Trophoblast cell (in vitro differentiated cells and primary cell): ENCODE measurements around the gene CDKAL1.
"Not testable (repeated sequence)": the region's sequence is repeated elsewhere in the genome, so short reads cannot be mapped to it uniquely, and the experiment has no call there.

ENCODE experiments used
- DNase-seq, 2 donors: peaks; one replicate each; pipeline ENCODE4 v3.0.0-alpha.2; 2016
- H2AFZ ChIP-seq: 2 replicates; pipeline ENCODE4 v1.6.1; 2013; ENCODE audit warnings: low read length, moderate library complexity, mild to moderate bottlenecking; ENCODE audit not compliant: insufficient read depth, poor library complexity
- H2AK5ac ChIP-seq: 2 replicates; pipeline ENCODE4 v1.6.1; 2013; ENCODE audit warnings: mild to moderate bottlenecking, low read length
- H2BK120ac ChIP-seq: 2 replicates; pipeline ENCODE4 v1.6.1; 2013; ENCODE audit warnings: low read length, mild to moderate bottlenecking, moderate library complexity; ENCODE audit not compliant: insufficient read depth, poor library complexity
- H2BK12ac ChIP-seq: 2 replicates; pipeline ENCODE4 v1.6.1; 2013; ENCODE audit warnings: mild to moderate bottlenecking, low read length, moderate library complexity
- H2BK5ac ChIP-seq: 2 replicates; pipeline ENCODE4 v1.6.1; 2013; ENCODE audit warnings: low read length, low read depth, moderate library complexity, mild to moderate bottlenecking; ENCODE audit not compliant: poor library complexity
- H3K14ac ChIP-seq: 2 replicates; pipeline ENCODE4 v1.6.1; 2013; ENCODE audit warnings: mild to moderate bottlenecking, low read length
- H3K18ac ChIP-seq: 2 replicates; pipeline ENCODE4 v1.6.1; 2013; ENCODE audit warnings: mild to moderate bottlenecking, low read length
- H3K23ac ChIP-seq: 2 replicates; pipeline ENCODE4 v1.6.1; 2013; ENCODE audit warnings: low read length
- H3K27ac ChIP-seq: 2 replicates; pipeline ENCODE4 v1.5.1; 2013; ENCODE audit warnings: low read depth, mild to moderate bottlenecking, inconsistent platforms, low read length, moderate library complexity
- H3K27me3 ChIP-seq: 2 replicates; pipeline ENCODE4 v1.6.1; 2013; ENCODE audit warnings: inconsistent platforms, mild to moderate bottlenecking, low read length, moderate library complexity; ENCODE audit not compliant: insufficient read depth
- H3K36me3 ChIP-seq, 2 experiments: 1 replicate in 1 of 2; 2 replicates in 1 of 2; pipeline ENCODE4 v1.6.1; 2013; ENCODE audit warnings: low read length in 2 of 2, mild to moderate bottlenecking in 2 of 2, moderate library complexity in 1 of 2; ENCODE audit not compliant: insufficient read depth in 2 of 2, control insufficient read depth in 1 of 2
- H3K4ac ChIP-seq: 2 replicates; pipeline ENCODE4 v1.6.1; 2013; ENCODE audit warnings: low read depth, mild to moderate bottlenecking, low read length, moderate library complexity
- H3K4me1 ChIP-seq, 2 experiments: 1 replicate in 1 of 2; 2 replicates in 1 of 2; pipeline ENCODE4 v1.6.1; 2013; ENCODE audit warnings: low read length in 2 of 2, mild to moderate bottlenecking in 2 of 2, moderate library complexity in 1 of 2; ENCODE audit not compliant: insufficient read depth in 2 of 2, control insufficient read depth in 1 of 2
- H3K4me2 ChIP-seq: 2 replicates; pipeline ENCODE4 v1.6.1; 2013; ENCODE audit warnings: inconsistent platforms, mild to moderate bottlenecking, low read length, moderate library complexity
- H3K4me3 ChIP-seq: 2 replicates; pipeline ENCODE4 v1.5.1; 2013; ENCODE audit warnings: mild to moderate bottlenecking, low read depth, low read length, inconsistent platforms
- H3K79me1 ChIP-seq: one replicate; pipeline ENCODE4 v1.6.1; 2013; ENCODE audit warnings: low read length
- H3K79me2 ChIP-seq: 2 replicates; pipeline ENCODE4 v1.6.1; 2013; ENCODE audit warnings: low read length, mild to moderate bottlenecking; ENCODE audit not compliant: control insufficient read depth, insufficient read depth, poor library complexity
- H3K9ac ChIP-seq: 2 replicates; pipeline ENCODE4 v1.6.1; 2013; ENCODE audit warnings: mild to moderate bottlenecking, low read length
- H3K9me3 ChIP-seq: 2 replicates; pipeline ENCODE4 v1.6.1; 2013; ENCODE audit warnings: low read depth, mild to moderate bottlenecking, control low read depth, inconsistent platforms, low read length; ENCODE audit not compliant: insufficient read depth
- H4K12ac ChIP-seq: 2 replicates; pipeline ENCODE4 v1.6.1; 2013; ENCODE audit warnings: low read depth, mild to moderate bottlenecking, low read length, moderate library complexity
- H4K8ac ChIP-seq: 2 replicates; pipeline ENCODE4 v1.6.1; 2013; ENCODE audit warnings: low read depth, mild to moderate bottlenecking, low read length, moderate library complexity
- H4K91ac ChIP-seq: one replicate; pipeline ENCODE4 v1.6.1; 2013; ENCODE audit warnings: low read depth, mild to moderate bottlenecking, low read length, moderate library complexity
- WGBS: extraction: QIAGEN DNeasy Blood & Tissue Kit; methylation state at CpG from one replicate; pipeline ENCODE4 v1.1.7; 2013; ENCODE audit warnings: missing lambda C conversion rate; ENCODE audit not compliant: insufficient read length, insufficient coverage; ENCODE audit errors: extremely low coverage; 5-methylcytosine and 5-hydroxymethylcytosine counted together

CDKAL1 gene

DNA sequence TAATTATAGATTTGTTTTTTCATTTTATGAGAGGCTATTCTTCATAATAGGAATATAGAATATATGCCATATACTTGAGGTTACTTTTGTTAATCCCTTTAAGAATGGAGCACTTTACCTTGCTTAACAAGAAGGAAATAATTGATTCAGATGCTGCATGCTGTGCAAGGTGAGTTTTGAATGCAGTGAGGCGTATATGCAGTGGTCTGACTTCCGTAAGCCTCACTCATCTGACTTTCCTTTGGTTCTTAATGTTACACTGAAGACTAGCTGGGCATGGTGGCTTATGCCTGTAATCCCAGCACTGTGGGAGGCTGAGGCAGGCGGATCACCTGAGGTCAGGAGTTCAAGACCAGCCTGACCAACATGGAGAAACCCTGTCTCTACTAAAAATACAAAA lies 191.0 kb downstream of the CDKAL1 start:
- not testable (repeated sequence) for H3K4ac ChIP-seq, H3K9me3 ChIP-seq, H2AFZ ChIP-seq, H2BK12ac ChIP-seq, H3K27ac ChIP-seq, H2AK5ac ChIP-seq, H3K36me3 ChIP-seq, DNase-seq, H3K79me1 ChIP-seq, H3K79me2 ChIP-seq, H4K12ac ChIP-seq, H2BK5ac ChIP-seq, H3K4me3 ChIP-seq, H3K18ac ChIP-seq, H3K4me2 ChIP-seq, H2BK120ac ChIP-seq, H3K27me3 ChIP-seq, H3K4me1 ChIP-seq, H3K23ac ChIP-seq, H3K14ac ChIP-seq, H3K9ac ChIP-seq, H4K91ac ChIP-seq, H4K8ac ChIP-seq
- WGBS: no CpG with 5 or more reads among the region's 3 CpGs

DNA sequence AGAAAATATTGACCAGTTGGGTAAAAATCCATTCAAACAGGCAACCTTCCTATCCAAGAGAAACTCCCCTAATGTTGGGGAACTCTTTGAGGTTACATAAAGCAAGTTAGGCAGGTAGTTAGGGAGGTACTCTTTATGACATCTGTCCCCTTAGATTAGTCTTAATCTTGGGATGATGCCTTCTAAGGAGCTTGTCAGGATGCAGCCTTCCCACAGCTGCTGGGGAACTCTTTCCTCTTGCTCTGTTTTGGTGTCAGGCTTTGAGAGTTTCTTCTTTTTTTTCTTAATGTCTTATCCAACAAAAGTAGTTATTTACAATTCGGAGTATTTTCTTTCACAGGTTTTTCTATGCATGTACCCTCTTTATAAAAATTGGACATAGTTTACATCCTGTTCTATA lies 194.8 kb downstream of the CDKAL1 start:
- WGBS: no CpG with 5 or more reads among the region's 1 CpG
- Histone ChIP-seq H3K4me3 (no peak overlapping the region), H4K91ac (no peak overlapping the region), H3K4me1 (peaks cover 0 to 2% of the 10 kb centered on the region in 2 experiments), H3K4me2 (no peak overlapping the region), H2AFZ (no peak overlapping the region), H4K12ac (no peak overlapping the region), H3K14ac (no peak overlapping the region), H3K27me3 (no peaks in the 10 kb centered on the region), H3K79me1 (no peaks in the 10 kb centered on the region), H3K9me3 (no peaks in the 10 kb centered on the region), H3K4ac (no peak overlapping the region), H4K8ac (no peak overlapping the region), H2BK12ac (no peak overlapping the region), H3K79me2 (no peaks in the 10 kb centered on the region), H3K36me3 (no peaks in the 10 kb centered on the region), H2BK5ac (no peak overlapping the region), H3K23ac (no peak overlapping the region), H3K27ac (no peak overlapping the region), H3K18ac (no peak overlapping the region), H2AK5ac (no peak overlapping the region), H2BK120ac (no peak overlapping the region), H3K9ac (no peak overlapping the region)
- DNase-seq: no peak

DNA sequence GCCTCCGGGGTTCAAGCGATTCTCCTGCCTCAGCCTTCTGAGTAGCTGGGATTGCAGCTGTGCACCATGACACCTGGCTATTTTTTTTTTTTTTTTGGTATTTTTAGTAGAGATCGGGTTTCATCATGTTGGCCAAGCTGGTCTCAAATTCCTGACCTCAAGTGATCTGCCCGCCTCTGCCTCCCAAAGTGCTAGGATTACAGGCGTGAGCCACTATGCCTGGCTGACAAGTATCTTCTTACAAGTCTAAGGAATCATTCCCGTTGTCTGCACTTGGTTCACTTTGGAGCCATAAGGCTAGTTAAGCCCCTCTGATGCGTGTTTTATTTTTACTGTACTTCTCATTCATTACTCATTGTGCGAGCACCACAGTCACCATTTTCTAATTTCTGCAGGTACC lies 198.1 kb downstream of the CDKAL1 start:
- H3K23ac ChIP-seq, H3K4me3 ChIP-seq, H3K4ac ChIP-seq, H2AFZ ChIP-seq, H3K27ac ChIP-seq, H4K91ac ChIP-seq, H4K12ac ChIP-seq, H2AK5ac ChIP-seq, H3K4me1 ChIP-seq, H3K18ac ChIP-seq, H2BK12ac ChIP-seq, H3K4me2 ChIP-seq, H3K9me3 ChIP-seq, H3K27me3 ChIP-seq, H3K9ac ChIP-seq, H3K79me2 ChIP-seq, H2BK5ac ChIP-seq, H3K14ac ChIP-seq, H3K79me1 ChIP-seq, H2BK120ac ChIP-seq, H4K8ac ChIP-seq, H3K36me3 ChIP-seq: not testable (repeated sequence)
- whole genome bisulfite sequencing: no CpG with 5 or more reads among the region's 8 CpGs
- DNase-seq: peak; percentile 2 to 19

GRCh38 chr6:20732896-20733295 lies 198.6 kb downstream of the CDKAL1 start:
- Histone ChIP-seq H3K79me1 (no peaks in the 10 kb centered on the region), H2AK5ac (no peak overlapping the region), H3K27me3 (no peaks in the 10 kb centered on the region), H3K4me2 (no peak overlapping the region), H3K27ac (no peak overlapping the region), H3K14ac (no peak overlapping the region), H2BK12ac (no peak overlapping the region), H3K18ac (no peak overlapping the region), H2BK120ac (no peak overlapping the region), H3K4me3 (no peak overlapping the region), H3K4me1 (no peaks in the 10 kb centered on the region), H2AFZ (no peak overlapping the region), H3K79me2 (no peaks in the 10 kb centered on the region), H3K23ac (no peak overlapping the region), H3K4ac (no peak overlapping the region), H2BK5ac (no peak overlapping the region), H3K36me3 (no peaks in the 10 kb centered on the region), H4K12ac (no peak overlapping the region), H4K91ac (no peak overlapping the region), H4K8ac (no peak overlapping the region), H3K9me3 (no peaks in the 10 kb centered on the region), H3K9ac (no peak overlapping the region)
- DNase-seq: no peak
- no CpG with 5 or more reads among the region's 3 CpGs for WGBS
